T-helper 1 cell (primary cell): ENCODE results near the gene MAFF.
"Not testable (repeated sequence)": the region's sequence is repeated elsewhere in the genome, so short reads cannot be mapped to it uniquely, and the experiment has no call there.

Source experiments
- DNase-seq, 5 donors: peaks; one replicate each; pipeline ENCODE4 v3.0.0-alpha.2; 2012 to 2020

Gene MAFF

DNA sequence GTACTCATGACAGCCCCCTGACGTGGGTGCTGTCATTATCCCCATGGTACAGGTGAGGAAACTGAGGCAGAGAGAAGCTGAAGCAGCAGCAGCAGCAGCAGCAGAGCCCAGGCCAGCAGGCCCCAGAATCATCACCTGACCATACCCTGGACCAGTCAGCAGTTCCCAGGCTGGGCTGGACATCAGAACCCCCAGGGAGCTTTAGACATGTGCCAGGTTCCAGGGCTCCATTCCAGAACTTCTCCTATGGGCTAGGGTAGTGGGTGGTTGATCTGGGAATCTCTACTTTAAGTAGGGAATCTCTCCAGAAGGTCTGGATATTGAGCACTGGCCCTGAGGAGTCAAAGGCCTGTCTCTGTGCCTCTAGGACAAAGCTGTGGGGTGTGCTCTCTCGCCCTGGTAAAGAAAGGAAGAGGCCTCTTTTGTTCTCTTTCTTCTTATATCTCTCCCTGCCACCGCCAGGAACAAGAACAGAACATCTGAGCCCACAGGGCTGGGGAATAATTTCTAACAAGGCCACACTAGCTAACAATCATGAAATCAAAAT is 26.6 kb downstream of the MAFF start:
- DNase-seq, result no peak

- DNase-seq, result no peak
These were observed 27.3 kb downstream of the MAFF start for GRCh38 chr22:38228873-38229740.

- DNase-seq, result peak in 3 of 5 donors; percentile 21 to 32 (median 24)
These were observed 28.5 kb downstream of the MAFF start for GRCh38 chr22:38230108-38230825.

GRCh38 chr22:38230916-38231315 is 29.1 kb downstream of the MAFF start:
- no peak for DNase-seq

DNA sequence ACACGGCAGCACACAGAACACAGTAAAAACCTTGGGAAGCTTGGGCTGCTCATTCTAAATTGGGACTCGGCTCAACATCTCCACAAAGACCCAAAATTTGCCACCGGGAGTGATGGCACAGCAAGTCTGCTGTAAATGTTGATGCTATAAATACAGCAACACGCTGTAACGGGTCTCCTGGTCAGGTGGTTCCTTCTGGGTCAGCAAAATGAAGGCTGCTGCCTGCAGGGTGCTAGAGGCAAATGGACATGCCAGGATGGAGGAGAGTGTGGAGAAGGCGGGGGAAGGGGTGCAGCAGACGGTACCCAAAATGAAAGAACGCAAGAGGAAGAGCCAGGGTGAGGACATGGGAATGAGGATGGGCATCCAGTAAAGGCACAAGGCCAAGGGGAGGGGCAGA is 30.4 kb downstream of the MAFF start:
- no peak for DNase-seq

DNA sequence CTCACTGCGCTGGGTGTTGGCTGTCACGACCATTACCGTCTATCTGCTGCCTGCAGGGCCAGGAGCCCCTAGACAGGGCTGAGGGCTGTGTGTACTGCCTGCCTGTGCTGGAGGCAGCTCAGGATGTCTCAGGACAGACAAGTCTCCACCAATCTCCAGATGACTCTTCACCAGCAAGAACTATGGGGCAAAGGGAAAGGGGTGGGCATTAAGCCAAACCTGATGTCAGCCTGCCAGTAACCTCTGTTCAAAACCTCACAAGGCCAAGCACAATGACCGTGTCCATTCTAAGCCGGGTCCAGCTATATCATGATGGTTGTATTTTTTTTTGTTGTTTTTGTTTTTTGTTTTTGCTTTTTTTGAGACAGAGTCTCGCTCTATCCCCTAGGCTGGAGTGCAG is 31.6 kb downstream of the MAFF start:
- DNase-seq, result no peak

GRCh38 chr22:38233856-38234255 is 32.1 kb downstream of the MAFF start:
- not testable (repeated sequence) for DNase-seq

GRCh38 chr22:38235240-38235850 is 33.6 kb downstream of the MAFF start:
- DNase-seq, result no peak

- no peak for DNase-seq
These were observed 35.0 kb downstream of the MAFF start for GRCh38 chr22:38236786-38237185.

GRCh38 chr22:38238519-38239071 is 36.8 kb downstream of the MAFF start:
- DNase-seq, result no peak

GRCh38 chr22:38239101-38239761 is 37.4 kb downstream of the MAFF start:
- DNase-seq, result no peak

- no peak for DNase-seq
These were observed 39.0 kb downstream of the MAFF start for GRCh38 chr22:38240734-38241252.

GRCh38 chr22:38243007-38243765 is 41.4 kb downstream of the MAFF start:
- DNase-seq, result no peak

GRCh38 chr22:38244106-38244505 is 42.3 kb downstream of the MAFF start:
- no peak for DNase-seq

DNA sequence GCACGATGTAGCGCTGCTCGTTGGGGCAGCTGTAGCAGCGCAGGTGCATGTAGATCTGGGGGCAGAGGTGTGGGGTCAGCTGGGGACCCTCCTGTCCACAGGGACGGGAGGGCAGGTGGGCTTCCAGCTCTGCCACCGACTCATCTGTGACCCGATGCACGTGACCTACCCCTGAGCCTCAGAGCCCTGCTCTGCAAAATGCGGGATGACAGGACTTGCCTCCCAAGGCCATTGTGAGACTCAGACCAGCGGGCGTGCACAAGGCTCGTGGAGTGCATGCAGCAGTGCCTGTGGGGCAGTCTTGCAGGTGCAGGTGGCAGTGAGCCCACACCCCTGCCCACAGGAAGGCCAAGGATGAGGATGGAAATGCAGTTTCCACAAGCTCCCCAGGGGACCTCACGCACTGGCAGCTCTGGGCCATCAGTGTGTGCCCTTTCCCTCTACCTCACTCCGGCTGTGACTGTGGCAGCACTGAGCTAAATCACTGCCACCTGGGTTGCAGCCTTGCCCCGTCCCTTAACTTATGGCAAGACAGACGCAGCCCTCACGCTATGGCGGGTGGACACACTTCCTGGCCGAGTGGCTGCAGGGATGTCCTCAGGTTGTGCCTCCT is 44.4 kb downstream of the MAFF start:
- DNase-seq, result no peak

DNA sequence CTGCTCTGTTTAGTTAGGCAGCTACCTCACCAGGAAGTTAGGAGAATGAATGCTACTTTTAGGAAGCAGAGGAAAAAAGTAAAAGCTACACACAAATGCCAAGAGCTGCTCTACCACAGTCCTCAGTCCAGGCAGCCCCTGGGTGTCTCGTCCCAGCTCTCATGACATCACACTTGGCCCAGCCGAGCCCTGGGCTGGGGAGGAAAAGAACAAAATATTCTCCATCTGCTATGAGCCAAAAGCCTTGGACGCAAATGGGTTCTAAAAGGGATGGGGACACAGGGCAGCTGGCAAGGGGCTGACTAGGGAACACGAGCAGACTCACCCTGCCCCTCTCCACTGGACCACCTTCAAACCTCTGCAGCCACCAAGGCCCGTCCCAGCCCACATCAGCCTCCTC is 44.9 kb downstream of the MAFF start:
- no peak for DNase-seq

DNA sequence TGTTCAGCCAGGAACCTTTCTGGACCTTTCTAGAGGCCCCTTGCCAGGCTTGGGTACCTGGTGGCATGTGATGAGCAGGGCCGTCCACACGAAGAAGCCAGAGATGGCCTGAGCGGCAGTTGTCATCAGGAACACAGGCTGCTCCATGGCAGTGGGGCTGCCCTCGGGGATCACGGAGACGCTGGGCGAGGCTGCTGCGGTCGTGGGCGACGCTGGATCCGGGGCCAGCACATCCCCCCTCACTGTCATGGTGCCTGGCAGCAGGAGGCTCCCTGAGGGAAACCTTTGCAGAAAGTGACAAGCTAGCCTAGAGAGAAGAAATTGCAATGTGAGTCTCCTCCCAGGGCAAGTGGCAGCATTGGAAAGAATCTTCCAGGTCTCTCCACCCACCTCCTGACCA is 45.9 kb downstream of the MAFF start:
- no peak for DNase-seq

DNA sequence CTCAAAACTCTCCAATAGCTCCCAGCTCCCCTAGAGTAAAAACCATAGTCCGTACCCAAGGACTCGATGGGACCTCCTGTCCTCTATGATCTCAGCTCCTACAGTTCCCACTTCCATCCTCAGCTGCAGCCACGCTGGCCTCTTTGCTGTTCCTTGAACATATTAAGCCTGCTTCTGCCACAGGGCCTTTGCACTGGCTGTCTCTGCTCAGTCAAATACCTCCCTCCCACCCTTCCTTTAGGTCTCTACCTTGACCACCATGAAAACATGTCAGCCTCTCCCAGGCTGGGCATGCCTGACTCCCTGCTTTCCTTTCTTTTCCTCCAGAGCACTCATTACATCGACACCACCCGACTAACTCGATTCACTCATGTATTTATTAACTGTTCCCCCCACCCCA is 46.5 kb downstream of the MAFF start:
- no peak for DNase-seq

- no peak for DNase-seq
These were observed 47.5 kb downstream of the MAFF start for GRCh38 chr22:38249301-38249700.

- DNase-seq, result no peak
These were observed 48.2 kb downstream of the MAFF start for GRCh38 chr22:38249803-38250642.
